ENCODE data around the gene WWOX. TPM values are rescaled to one million over a fixed set of nuclear protein-coding genes. Genes with fewer than 3 reads are reported as not detected.

WWOX gene
- total and polyA plus RNA-seq, 2 experiments from 2014 or later: 17.0 to 39.8 TPM

- TF ChIP-seq CTCF (IDR thresholded peaks at IDR 0.05; ENCODE audit: poor library complexity) (no peak), EZH2phosphoT487 (IDR thresholded peaks at IDR 0.05; ENCODE audit: low read depth, severe bottlenecking, unreplicated experiment) (no peak), EZH2 (IDR thresholded peaks at IDR 0.05; ENCODE audit: borderline replicate concordance) (no peak)
- WGBS (ENCODE audit: low lambda C conversion rate, missing lambda C conversion rate): 85% methylated on average over 3 of the region's 3 CpGs
- no peaks in the 10 kb centered on the region for H3K9me3 ChIP-seq (ENCODE audit: low read depth)
- no peak overlapping the region for H3K27ac ChIP-seq
- H3K4me3 ChIP-seq: no peak overlapping the region
- H3K9me2 ChIP-seq (replicated peaks; ENCODE audit: insufficient read depth): no peaks in the 10 kb centered on the region
- no peaks in the 10 kb centered on the region for H3K36me3 ChIP-seq (replicated peaks; ENCODE audit: insufficient read depth, low read depth)
- no peaks in the 10 kb centered on the region for H4K20me1 ChIP-seq (ENCODE audit: insufficient read depth, poor library complexity, severe bottlenecking)
- no peaks in the 10 kb centered on the region for H3K79me2 ChIP-seq
- no peaks in the 10 kb centered on the region for H3K27me3 ChIP-seq
- DNase-seq (ENCODE audit: low spot score): no peak
- no peak overlapping the region for H3K4me2 ChIP-seq
- no peak overlapping the region for H2AFZ ChIP-seq
- no peaks in the 10 kb centered on the region for H3K4me1 ChIP-seq (ENCODE audit: insufficient read depth)
These were observed 272.8 kb downstream of the WWOX start for GRCh38 chr16:78372277-78372676.

GRCh38 chr16:78375055-78375679, 275.7 kb downstream of the WWOX start:
- Histone ChIP-seq H3K9me2 (replicated peaks; ENCODE audit: insufficient read depth) (no peaks in the 10 kb centered on the region), H4K20me1 (ENCODE audit: insufficient read depth, poor library complexity, severe bottlenecking) (no peaks in the 10 kb centered on the region), H3K27ac (no peak overlapping the region), H3K27me3 (no peaks in the 10 kb centered on the region), H3K79me2 (no peaks in the 10 kb centered on the region), H3K36me3 (replicated peaks; ENCODE audit: insufficient read depth, low read depth) (no peaks in the 10 kb centered on the region), H3K4me3 (no peak overlapping the region), H3K9me3 (ENCODE audit: low read depth) (no peaks in the 10 kb centered on the region), H3K4me2 (no peak overlapping the region), H3K4me1 (ENCODE audit: insufficient read depth) (no peaks in the 10 kb centered on the region), H2AFZ (no peak overlapping the region)
- TF ChIP-seq EZH2phosphoT487 (IDR thresholded peaks at IDR 0.05; ENCODE audit: low read depth, severe bottlenecking, unreplicated experiment): no peak
- no peak for TF ChIP-seq EZH2 (IDR thresholded peaks at IDR 0.05; ENCODE audit: borderline replicate concordance)
- no peak for TF ChIP-seq CTCF (IDR thresholded peaks at IDR 0.05; ENCODE audit: poor library complexity)
- DNase-seq (ENCODE audit: low spot score): no peak
- 90% methylated on average over 15 of the region's 15 CpGs for WGBS (ENCODE audit: low lambda C conversion rate, missing lambda C conversion rate)

- Histone ChIP-seq H3K79me2 (no peaks in the 10 kb centered on the region), H3K36me3 (replicated peaks; ENCODE audit: insufficient read depth, low read depth) (no peaks in the 10 kb centered on the region), H3K9me2 (replicated peaks; ENCODE audit: insufficient read depth) (no peaks in the 10 kb centered on the region), H3K27me3 (no peaks in the 10 kb centered on the region), H3K27ac (no peak overlapping the region), H3K4me1 (ENCODE audit: insufficient read depth) (no peaks in the 10 kb centered on the region), H3K4me3 (no peak overlapping the region), H3K4me2 (no peak overlapping the region), H4K20me1 (ENCODE audit: insufficient read depth, poor library complexity, severe bottlenecking) (no peaks in the 10 kb centered on the region), H2AFZ (no peak overlapping the region), H3K9me3 (ENCODE audit: low read depth) (no peaks in the 10 kb centered on the region)
- WGBS (ENCODE audit: low lambda C conversion rate, missing lambda C conversion rate): 67% methylated on average over 4 of the region's 4 CpGs
- no peak for DNase-seq (ENCODE audit: low spot score)
- no peak for TF ChIP-seq EZH2phosphoT487 (IDR thresholded peaks at IDR 0.05; ENCODE audit: low read depth, severe bottlenecking, unreplicated experiment)
- TF ChIP-seq CTCF (IDR thresholded peaks at IDR 0.05; ENCODE audit: poor library complexity): no peak
- TF ChIP-seq EZH2 (IDR thresholded peaks at IDR 0.05; ENCODE audit: borderline replicate concordance): no peak
These were observed 277.0 kb downstream of the WWOX start for GRCh38 chr16:78376452-78376851.

Measured in hepatocyte (in vitro differentiated cells).